Measurements from ENCODE around the gene HNRNPCL2. TPM values are rescaled to one million over a fixed set of nuclear protein-coding genes. Genes with fewer than 3 reads are reported as not detected.
"Not testable (repeated sequence)": the region's sequence is repeated elsewhere in the genome, so short reads cannot be mapped to it uniquely, and the experiment has no call there.

Gene HNRNPCL2
- total RNA-seq: not detected

- not testable (repeated sequence) for DNase-seq (ENCODE audit: low spot score); ATAC-seq (ENCODE audit: low FRiP score)
These were observed at the start of gene HNRNPCL2 for GRCh38 chr1:13116754-13117153. Gene HNRNPCL2 (minus strand): TSS chr1:13116854. CDS start chr1:13116400, 454 bp downstream.

- not testable (repeated sequence) for ATAC-seq (ENCODE audit: low FRiP score); DNase-seq (ENCODE audit: low spot score)
These were observed 48.9 kb upstream of the HNRNPCL2 start, which contains the start of gene HNRNPCL4 for GRCh38 chr1:13165531-13165930. Gene HNRNPCL4 (minus strand): TSS chr1:13165631. CDS start chr1:13165467, 164 bp downstream.

DNA sequence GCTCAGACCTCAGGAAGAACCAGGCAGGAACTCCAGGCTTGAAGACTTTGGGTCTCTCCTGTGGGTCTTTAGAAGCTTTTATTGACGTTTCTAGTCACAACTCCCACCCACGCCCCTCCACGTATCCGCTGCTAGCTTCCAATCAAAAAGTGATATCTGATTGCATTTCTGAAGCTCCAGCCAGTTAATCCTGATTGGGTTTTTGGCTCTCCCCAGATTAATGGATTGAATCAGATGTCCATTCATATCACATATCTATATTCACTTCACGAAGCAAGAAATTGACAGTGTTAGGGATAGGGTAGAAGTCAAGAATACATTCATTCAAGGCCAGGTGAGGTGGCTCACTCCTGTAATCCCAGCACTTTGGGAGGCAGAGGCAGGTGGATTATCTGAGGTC lies 39.3 kb upstream of the HNRNPCL2 start, which contains the start of gene PRAMEF26:
PRAMEF26 (minus strand) TSS at position 101 of the 400 bp plus-strand sequence. CDS start 2,914 bp downstream, outside the sequence.
- ATAC-seq (ENCODE audit: low FRiP score); DNase-seq (ENCODE audit: low spot score): not testable (repeated sequence)

DNA sequence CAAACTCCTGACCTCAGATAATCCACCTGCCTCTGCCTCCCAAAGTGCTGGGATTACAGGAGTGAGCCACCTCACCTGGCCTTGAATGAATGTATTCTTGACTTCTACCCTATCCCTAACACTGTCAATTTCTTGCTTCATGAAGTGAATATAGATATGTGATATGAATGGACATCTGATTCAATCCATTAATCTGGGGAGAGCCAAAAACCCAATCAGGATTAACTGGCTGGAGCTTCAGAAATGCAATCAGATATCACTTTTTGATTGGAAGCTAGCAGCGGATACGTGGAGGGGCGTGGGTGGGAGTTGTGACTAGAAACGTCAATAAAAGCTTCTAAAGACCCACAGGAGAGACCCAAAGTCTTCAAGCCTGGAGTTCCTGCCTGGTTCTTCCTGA lies 46.2 kb downstream of the HNRNPCL2 start, which contains the start of gene PRAMEF25:
PRAMEF25 (plus strand) TSS at position 301 of the 400 bp plus-strand sequence. CDS start 2,920 bp downstream, outside the sequence.
- not testable (repeated sequence) for ATAC-seq (ENCODE audit: low FRiP score); DNase-seq (ENCODE audit: low spot score)

Other genes starting within 250 kb of the HNRNPCL2 start
- gene PRAMEF4, start 230.7 kb downstream of the HNRNPCL2 start, total RNA-seq: not detected
- gene PRAMEF10, start 218.6 kb downstream of the HNRNPCL2 start, total RNA-seq: not detected
- not detected for gene PRAMEF7, start 200.2 kb downstream of the HNRNPCL2 start, total RNA-seq
- not detected for gene PRAMEF6, start 169.3 kb downstream of the HNRNPCL2 start, total RNA-seq
- gene PRAMEF27, start 60.3 kb downstream of the HNRNPCL2 start, total RNA-seq: not detected
- gene HNRNPCL3, start 56.1 kb downstream of the HNRNPCL2 start, total RNA-seq: not detected
- gene PRAMEF25, start 46.1 kb downstream of the HNRNPCL2 start, total RNA-seq: not detected
- not detected for gene PRAMEF26, start 39.2 kb upstream of the HNRNPCL2 start, total RNA-seq
- gene HNRNPCL4, start 48.8 kb upstream of the HNRNPCL2 start, total RNA-seq: not detected
- gene PRAMEF9, start 55.0 kb upstream of the HNRNPCL2 start, total RNA-seq: not detected
- not detected for gene PRAMEF13, start 84.6 kb upstream of the HNRNPCL2 start, total RNA-seq
- gene PRAMEF18, start 109.3 kb upstream of the HNRNPCL2 start, total RNA-seq: not detected
- gene PRAMEF5, start 137.3 kb upstream of the HNRNPCL2 start, total RNA-seq: not detected
- gene PRAMEF8, start 168.3 kb upstream of the HNRNPCL2 start, total RNA-seq: not detected
- gene PRAMEF33, start 186.7 kb upstream of the HNRNPCL2 start, total RNA-seq: not detected
- not detected for gene PRAMEF15, start 198.7 kb upstream of the HNRNPCL2 start, total RNA-seq
- gene PRAMEF14, start 230.3 kb upstream of the HNRNPCL2 start, total RNA-seq: not detected

Data from omental fat pad (tissue), 4 donors.